Midbrain (tissue), 1 donor: ENCODE results near the gene PNLIP.

Experiments
- DNase-seq: peaks from one replicate; lab custom pipeline; 2025; lab: John Stamatoyannopoulos, UW

PNLIP gene

DNA sequence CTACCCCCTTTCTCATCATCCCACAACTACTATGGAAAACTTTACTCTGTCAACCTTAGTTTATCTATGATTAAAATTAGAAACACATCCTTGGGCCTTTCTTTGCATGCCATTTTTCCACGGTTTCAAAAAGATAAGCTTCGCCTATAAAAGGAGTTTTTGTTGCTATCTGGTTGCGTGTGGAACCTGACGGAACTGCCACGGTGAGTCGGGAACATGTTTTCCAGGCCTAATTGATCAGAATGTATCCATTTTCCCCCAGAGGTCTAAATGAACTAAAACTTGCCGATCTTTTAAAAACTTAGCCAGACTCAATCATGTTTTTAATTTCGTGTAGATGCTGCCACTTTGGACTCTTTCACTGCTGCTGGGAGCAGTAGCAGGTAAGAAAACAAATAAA is at the start of gene PNLIP:
Gene PNLIP, plus strand, starts transcription at position 176 of the 400 bp plus-strand sequence. Its CDS starts 162 bp downstream, at position 338.
- DNase-seq = no peak

DNA sequence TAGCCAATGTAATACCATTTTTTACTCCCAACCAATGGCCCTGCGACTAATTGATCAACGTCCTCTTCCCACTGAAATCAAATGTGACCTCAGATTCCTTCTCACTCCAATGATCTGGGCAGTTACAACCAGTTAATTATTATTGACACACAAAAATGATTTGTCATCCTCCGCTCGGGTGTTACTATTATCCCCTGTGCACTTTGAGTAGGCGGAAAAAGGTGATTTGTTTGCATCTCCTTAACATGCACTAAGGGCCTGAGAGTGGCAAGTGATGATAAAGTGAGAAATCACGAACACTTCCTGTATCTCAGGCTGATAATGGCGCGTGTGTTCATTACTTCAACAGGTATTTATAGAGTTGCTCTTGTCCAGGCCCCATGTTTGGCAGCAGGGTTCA is 40.9 kb upstream of the PNLIP start:
- DNase-seq = no peak

DNA sequence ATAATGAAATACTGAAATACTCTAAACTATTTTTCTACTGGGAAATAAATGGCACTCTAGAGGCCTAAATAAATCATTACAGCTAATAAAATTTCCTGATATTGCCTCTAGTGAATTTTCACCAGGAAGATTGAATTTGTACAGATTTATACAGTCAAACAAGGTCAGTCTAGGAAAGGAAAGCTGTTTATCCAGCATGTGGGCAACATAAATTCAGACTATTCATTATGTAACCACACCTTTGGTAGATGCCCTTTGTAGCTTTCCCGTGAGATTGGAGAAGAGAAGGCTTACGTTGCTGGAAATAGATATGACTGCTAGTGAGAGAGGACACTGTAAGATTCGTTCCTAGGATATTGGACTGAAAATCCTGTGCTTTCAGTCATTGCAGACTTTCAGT is 35.2 kb upstream of the PNLIP start:
- DNase-seq = no peak

GRCh38 chr10:116511365-116511764 is 34.4 kb upstream of the PNLIP start:
- no peak for DNase-seq

DNA sequence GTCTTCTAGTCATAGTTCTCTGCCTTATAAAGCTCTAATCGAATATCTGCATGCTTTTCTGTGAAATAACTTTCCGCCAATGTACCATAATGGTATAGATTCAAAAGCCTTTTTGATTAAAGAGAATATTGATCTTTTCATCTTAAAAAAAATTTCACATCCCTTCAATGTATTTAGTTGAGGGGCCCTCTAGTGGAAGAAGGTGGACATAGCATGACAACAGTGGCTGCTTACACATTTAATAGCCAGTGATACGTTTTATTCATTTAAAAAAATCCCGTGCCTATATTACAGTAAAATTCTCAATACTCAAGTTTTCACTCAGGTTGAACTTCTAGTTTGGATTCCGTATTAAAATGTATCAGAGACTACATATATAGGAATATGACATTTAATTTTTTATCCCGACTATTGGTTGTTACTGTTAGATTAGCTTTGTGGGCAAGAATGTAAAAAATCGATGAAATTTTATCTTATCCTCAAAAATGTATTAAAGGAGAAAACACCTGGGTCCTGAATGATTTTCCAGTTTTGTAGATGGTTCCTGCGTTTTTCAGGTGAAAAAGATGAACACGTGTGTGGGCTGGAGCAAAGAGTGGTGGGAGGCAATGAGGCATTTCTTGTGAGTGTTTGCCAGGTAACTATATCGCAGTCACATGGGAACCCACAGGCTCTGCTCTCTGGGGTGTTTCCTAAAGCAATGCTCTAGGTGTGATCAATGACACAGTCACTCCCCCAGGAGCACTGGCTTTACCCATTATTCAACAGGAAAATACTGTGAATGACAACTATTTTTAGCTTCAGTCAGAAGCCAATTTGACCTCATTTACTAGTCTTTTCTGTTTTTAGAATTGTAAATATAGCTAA is 24.1 kb upstream of the PNLIP start:
- peak; percentile 30 for DNase-seq

- DNase-seq = no peak
These were observed 22.8 kb upstream of the PNLIP start for GRCh38 chr10:116522803-116523381.

DNA sequence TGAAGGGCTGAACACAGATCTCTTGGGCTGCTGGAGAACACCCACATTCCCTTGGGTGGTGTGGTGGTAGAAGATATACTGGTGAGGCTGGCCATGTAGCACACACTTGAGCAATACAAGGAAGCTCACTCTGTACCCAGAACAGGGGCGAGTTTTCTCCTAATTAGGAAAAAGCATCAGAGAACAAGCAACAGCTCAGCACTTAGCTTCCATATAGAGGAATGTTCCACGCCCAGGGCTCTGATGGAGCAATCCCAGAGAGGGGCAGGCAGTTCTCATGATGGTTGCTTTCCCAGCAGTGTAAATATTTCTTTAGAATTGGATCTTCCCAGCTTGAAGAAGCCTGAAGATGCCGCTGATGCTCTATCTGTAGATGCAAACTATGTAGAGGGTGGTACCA is 21.0 kb upstream of the PNLIP start:
- DNase-seq = no peak

GRCh38 chr10:116526219-116526618 is 19.5 kb upstream of the PNLIP start:
- DNase-seq = no peak

DNA sequence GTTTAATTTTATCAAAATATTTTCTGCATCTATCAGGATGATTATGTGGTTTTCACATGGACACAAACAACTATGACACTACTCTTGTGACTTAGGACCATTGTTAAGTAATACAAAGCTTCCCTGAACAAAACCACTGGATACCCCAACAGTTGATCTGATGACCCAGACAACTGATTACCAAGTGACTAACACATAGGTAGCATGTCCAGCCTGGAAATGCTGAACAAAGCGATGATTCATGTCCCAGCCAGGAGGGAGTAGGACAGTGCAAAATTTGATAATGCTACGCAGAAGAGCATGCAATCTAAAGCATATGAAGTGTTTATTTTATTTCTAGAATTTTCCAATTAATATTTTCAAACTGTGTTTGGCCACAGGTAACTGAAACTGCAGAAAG is 8.9 kb upstream of the PNLIP start:
- DNase-seq = no peak

GRCh38 chr10:116538456-116538855 is 7.3 kb upstream of the PNLIP start:
- no peak for DNase-seq

DNA sequence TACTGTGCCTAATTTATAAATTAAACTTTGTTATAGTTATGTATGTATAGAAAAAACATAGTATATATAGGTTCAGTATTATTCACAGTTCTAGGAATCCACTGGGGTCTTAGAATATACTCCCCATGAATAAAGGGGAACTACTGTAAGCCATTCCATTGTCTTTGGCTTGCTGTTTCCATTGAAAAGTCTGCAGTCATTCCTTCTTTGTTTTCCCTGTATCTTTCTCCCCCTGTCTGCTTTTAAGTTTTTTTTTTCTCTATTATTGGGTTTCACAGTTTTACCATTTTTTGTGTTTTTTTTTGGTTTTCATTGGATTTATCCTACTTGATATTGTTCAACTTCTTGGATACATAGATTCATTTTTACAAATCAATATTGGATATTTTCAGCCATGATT is 6.7 kb upstream of the PNLIP start:
- no peak for DNase-seq

DNA sequence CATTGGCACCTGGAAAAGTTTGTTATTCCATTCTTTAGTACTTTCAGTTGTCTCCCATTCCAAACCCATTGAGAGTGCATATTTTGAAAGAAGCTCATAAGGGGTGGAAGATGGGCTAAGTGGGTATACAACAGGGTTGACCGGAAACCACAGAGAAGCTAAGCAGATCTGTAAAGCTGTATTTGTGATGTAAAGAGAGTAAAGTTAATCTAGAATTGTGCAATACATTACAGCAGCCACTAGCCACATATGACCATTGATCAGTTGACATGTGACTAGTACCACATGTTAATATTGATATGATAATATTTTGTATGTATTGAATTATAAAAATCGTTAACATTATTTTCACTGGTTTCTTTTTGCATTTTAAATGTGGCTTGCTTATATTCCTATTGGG is 4.9 kb upstream of the PNLIP start:
- DNase-seq = no peak

- DNase-seq = no peak
These were observed 3.6 kb upstream of the PNLIP start for GRCh38 chr10:116542007-116542677.

- DNase-seq = no peak
These were observed 609 bp upstream of the PNLIP start for GRCh38 chr10:116545122-116545521.

- no peak for DNase-seq
These were observed 2.6 kb downstream of the PNLIP start for GRCh38 chr10:116548301-116548700.

DNA sequence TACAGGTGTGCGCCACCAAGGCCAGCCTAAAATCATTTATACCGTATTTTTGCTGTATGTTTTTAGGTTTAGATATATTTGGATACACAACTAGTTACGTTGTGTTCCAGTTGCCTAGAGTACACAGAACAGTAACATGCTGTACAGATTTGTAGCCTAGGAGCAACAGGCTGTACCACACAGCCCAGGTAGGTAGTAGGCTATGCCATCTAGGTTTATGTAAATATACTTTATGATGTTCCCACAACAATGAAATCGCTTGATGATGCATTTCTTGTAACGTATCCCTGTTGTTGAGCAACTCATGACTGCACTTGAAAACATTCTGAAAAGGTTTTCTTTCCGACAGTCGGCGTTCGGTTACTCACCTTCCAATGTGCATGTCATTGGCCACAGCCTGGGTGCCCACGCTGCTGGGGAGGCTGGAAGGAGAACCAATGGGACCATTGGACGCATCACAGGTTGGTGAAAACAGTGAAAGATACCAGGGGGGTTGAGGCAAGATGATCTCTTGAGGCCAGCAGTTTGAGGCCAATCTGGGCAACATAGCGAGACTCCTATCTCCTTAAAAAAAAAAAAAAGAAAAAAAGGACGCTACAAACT is 7.7 kb downstream of the PNLIP start:
- no peak for DNase-seq

GRCh38 chr10:116554628-116555027 is 8.9 kb downstream of the PNLIP start:
- no peak for DNase-seq

GRCh38 chr10:116555880-116556279 is 10.1 kb downstream of the PNLIP start:
- no peak for DNase-seq

DNA sequence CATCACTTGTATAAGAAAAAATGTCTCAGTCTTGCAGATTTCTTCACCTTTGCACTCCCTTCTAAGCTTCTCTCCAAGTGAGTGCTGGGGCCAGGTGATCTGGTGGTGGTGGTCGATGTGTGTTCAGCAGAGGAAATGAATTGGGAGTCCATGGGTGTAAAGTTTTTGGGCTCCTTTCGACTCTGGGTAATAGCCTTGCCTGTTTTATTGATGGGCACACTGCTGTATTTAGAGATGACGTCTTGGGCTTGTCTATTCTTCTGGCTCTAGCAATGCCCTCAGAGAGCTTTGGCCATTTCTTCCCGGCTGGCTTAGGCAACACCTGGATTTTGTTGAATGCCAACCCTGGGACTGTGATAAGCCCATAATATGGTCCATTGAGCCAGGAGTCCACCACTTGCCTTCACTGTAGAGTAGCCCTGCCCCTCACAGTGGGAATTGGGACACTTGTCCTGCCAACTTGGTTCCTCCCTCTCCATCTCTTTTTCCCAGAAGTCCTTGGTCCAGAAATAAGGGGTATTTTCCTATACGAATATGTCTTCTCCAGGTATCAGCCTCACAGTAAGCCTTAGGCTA is 11.7 kb downstream of the PNLIP start:
- DNase-seq = no peak

DNA sequence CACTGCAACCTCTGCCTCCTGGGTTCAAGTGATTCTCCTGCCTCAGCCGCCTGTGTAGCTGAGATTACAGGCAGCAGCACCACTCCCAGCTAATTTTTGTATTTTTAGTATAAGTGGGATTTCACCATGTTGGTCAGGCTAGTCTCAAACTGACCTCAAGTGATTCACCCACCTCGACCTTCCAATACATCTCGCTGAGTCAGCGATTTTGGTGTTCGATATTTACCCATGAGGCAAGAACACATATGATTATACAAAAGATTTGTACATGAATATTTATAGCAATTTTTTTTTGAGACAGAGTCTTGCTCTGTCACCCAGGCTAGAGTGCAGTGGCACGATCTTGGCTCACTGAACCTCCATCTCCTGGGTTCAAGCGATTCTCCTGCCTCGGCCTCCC is 19.8 kb downstream of the PNLIP start:
- no peak for DNase-seq

DNA sequence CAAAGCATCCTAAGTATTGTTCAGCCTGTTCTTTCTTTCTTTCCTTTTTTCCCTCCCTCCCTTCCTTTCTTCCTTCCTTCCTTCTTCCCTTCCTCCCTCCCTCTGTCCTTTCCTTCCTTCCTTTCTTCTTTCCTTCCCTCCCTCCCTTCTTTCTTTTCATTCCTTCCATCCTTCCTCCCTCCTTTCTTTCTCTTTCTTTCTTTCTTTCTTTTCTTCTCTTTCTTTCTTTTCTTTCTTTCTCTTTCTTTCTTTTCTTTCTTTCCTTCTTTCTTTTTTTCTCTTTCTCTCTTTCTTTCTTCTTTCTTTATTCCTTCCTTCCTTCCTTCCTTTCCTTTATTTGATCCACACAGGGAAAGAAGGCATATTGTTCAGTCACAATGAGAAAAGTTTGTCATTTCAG is 21.2 kb downstream of the PNLIP start:
- no peak for DNase-seq

- no peak for DNase-seq
These were observed 21.6 kb downstream of the PNLIP start for GRCh38 chr10:116567335-116567734.
